Mucosa of stomach (tissue), 1 donor: ENCODE data around the gene NOTCH3.

Source experiments
- H3K27me3 ChIP-seq: one replicate; pipeline ENCODE4 v1.7.0; 2013; ENCODE audit warnings: mild to moderate bottlenecking, low read length; ENCODE audit not compliant: control insufficient read depth, insufficient read depth
- H3K36me3 ChIP-seq: one replicate; pipeline ENCODE4 v1.7.0; 2013; ENCODE audit warnings: low read length; ENCODE audit not compliant: control insufficient read depth, insufficient read depth
- H3K4me1 ChIP-seq: one replicate; pipeline ENCODE4 v1.7.0; 2013; ENCODE audit warnings: mild to moderate bottlenecking, low read length; ENCODE audit not compliant: control insufficient read depth, insufficient read depth
- H3K4me3 ChIP-seq: one replicate; pipeline ENCODE4 v1.7.0; 2013; ENCODE audit warnings: low read length
- H3K9ac ChIP-seq: one replicate; pipeline ENCODE4 v1.7.0; 2013; ENCODE audit warnings: mild to moderate bottlenecking, low read length, moderate library complexity
- H3K9me3 ChIP-seq: one replicate; pipeline ENCODE4 v1.7.0; 2013; ENCODE audit warnings: mild to moderate bottlenecking, low read length, moderate library complexity; ENCODE audit not compliant: control insufficient read depth
- donor health status: Pancreatic carcinoma.

The NOTCH3 gene

DNA sequence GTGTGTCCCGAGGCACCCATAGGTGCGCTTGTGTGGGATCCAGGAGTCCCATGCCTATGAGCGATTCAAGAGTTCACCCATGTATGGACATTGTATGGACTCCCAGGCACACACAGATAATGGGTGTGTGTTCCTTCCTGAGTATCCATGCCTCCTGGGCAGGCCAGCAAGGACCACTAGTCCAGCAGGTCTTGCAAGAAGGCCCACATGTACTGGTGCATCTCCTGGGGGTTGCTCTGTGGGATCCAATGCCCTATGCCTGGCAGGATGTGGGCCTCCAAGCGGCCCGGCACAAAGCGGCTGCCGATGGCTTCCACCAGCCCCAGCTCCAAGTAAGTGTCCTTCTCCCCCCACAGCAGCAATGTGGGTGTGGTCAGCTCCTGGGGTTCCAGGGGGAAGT is 26.5 kb upstream of the NOTCH3 start:
- no peaks in the 10 kb centered on the region for H3K9me3 ChIP-seq
- peaks cover 29% of the 10 kb centered on the region for H3K27me3 ChIP-seq

DNA sequence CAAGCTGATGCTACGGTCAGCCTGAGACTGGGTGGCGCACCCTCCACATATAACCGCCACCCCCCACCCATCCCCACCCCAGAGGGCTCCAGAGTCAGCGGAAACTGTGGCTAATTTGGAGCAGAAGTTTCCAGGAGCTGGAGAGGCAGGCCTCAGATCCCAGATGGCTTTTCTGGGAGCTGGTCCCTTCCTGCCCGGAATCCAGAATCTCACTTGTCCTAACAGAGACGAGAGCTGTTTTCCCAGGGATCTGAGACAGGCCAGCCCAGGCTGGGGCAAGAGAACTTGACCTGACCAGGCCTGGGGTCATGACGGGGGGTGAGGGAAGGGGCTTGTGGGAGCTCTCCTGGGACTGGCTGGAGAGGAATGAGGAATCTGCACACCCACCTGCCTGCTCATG is 25.0 kb upstream of the NOTCH3 start:
- Histone ChIP-seq H3K9ac (no peak overlapping the region), H3K9me3 (no peaks in the 10 kb centered on the region), H3K27me3 (peaks cover 14% of the 10 kb centered on the region), H3K36me3 (no peaks in the 10 kb centered on the region), H3K4me1 (peaks cover 10% of the 10 kb centered on the region), H3K4me3 (no peak overlapping the region)

More for the DNA sequence above, 26.5 kb upstream of the NOTCH3 start:
- Histone ChIP-seq H3K36me3 (no peaks in the 10 kb centered on the region), H3K4me3 (no peak overlapping the region), H3K4me1 (peaks cover 10% of the 10 kb centered on the region), H3K9ac (no peak overlapping the region)

DNA sequence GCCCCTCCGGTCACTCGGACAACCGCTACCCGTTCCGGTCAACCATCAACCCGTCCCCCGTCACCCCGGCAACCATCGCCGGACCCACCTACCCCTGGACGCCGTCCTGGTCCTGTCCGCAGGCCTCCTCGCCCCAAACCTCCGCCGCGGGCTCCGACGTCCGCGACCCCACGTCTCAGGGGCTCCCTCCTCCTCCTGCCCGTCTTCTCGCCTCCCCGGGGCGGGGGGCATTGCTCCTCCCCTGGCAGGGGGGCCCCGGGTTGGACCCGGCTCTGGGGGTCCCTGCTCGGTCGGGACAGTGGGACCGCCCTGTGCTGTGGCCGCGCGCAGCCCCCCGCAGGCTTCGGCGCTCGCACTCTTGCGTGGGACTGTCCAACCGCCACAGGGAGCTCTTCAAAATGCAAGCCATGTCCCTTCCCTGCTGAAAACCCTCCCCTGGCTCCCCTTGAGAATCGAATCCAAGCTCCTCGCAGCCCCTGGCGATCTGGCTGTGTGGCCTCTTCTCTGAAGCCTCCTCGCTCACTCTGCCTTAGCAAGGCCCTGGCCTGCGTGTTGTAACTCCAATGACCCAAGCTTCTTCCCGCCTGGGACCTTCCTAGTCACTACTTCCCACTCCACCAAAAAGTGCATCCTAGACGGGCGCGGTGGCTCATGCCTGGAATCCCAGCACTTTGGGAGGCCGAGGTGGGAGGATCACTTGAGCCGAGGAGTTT is 23.0 kb upstream of the NOTCH3 start:
- peaks cover 14% of the 10 kb centered on the region for H3K27me3 ChIP-seq
- H3K4me3 ChIP-seq = no peak overlapping the region
- H3K36me3 ChIP-seq = no peaks in the 10 kb centered on the region
- H3K4me1 ChIP-seq = peaks cover 10% of the 10 kb centered on the region
- no peak overlapping the region for H3K9ac ChIP-seq
- H3K9me3 ChIP-seq = no peaks in the 10 kb centered on the region

DNA sequence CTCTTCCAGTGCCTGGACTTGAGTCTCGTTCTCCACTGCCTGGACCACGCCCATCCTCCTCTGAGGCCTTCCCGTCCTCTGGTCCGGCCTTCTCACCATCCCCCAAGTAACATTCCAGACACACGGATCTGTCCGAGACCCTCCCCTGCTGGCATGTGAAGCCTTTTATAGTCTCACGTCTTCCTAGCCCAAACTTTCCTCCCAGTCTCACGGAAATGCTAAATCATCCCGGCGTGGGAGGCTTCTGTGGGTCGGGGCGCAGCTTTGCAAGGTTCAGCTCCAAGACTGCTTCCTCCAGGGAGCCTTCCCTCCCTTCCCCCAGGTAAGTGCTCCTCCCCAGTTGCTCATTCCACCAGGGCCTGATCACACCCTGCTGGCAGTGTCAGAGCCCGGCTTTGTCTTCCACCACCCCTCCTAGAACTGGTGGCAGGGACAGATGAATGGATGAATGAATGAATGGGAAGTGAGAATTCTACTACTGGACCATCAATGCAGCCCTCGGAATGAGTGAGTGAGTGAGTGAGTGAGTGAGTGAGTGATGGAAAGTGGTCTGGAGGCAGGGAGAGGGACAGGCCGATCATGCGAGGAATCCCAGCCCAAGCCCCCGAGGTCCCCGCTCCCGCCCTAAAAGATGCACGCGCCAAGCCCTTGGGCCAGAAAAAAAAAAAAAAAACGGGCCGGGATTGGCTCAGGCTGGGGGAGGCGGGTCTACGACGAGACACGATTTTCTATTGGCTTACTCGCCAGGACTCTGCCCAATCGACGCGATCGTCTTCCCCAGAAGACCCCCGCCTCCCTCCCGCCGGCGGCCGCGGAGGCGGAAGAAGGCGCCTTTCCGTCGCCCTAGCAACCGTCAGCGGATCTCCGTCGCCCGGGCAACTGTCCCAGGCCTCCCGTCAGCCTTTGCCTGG is 22.2 kb upstream of the NOTCH3 start:
- peaks cover 10% of the 10 kb centered on the region for H3K4me1 ChIP-seq
- H3K27me3 ChIP-seq = peaks cover 14% of the 10 kb centered on the region
- no peaks in the 10 kb centered on the region for H3K9me3 ChIP-seq
- no peak overlapping the region for H3K9ac ChIP-seq
- H3K36me3 ChIP-seq = no peaks in the 10 kb centered on the region
- H3K4me3 ChIP-seq = no peak overlapping the region

DNA sequence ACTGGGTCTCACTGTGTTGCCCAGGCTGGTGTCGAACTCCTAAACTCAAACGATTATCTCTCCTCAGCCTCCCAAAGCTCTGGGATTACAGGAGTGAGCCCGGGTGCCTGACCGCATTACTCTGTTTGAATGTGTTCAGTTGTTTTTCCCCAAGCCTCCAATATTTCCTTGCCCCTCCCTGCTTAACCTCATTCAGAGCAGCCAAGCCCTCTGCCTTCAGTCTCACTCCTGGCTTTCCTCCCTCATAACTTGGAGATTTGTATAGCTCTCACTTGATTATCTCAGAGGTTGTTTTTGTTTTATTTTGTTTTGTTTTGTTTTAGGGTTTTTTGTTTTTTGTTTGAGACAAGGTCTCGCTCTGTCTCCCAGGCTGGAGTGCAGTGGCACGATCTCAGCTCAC is 20.0 kb upstream of the NOTCH3 start:
- Histone ChIP-seq H3K36me3 (no peaks in the 10 kb centered on the region), H3K27me3 (peaks cover 14% of the 10 kb centered on the region), H3K9ac (no peak overlapping the region), H3K4me3 (no peak overlapping the region), H3K9me3 (no peaks in the 10 kb centered on the region), H3K4me1 (peaks cover 10% of the 10 kb centered on the region)

DNA sequence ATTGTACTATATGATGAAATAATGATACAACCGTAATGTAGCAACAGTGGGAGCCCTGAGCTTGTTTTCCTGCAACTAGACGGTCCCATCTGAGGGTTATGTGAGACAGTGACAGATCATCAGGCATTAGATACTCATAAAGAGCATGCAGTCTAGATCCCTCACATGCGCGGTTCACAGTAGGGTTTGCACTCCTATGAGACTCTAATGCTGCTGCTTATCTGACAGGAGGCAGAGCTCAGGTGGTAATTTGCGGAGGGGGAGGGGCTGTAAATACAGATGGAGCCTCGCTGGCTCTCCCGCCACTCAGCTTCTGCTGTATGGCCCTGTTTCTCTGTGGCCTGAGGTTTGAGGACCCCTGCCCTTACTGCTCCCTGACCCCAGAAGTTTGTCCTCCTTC is 17.7 kb upstream of the NOTCH3 start:
- Histone ChIP-seq H3K9me3 (no peaks in the 10 kb centered on the region), H3K27me3 (peaks cover 8% of the 10 kb centered on the region), H3K4me3 (no peak overlapping the region), H3K4me1 (peaks cover 6% of the 10 kb centered on the region), H3K36me3 (no peaks in the 10 kb centered on the region), H3K9ac (no peak overlapping the region)

DNA sequence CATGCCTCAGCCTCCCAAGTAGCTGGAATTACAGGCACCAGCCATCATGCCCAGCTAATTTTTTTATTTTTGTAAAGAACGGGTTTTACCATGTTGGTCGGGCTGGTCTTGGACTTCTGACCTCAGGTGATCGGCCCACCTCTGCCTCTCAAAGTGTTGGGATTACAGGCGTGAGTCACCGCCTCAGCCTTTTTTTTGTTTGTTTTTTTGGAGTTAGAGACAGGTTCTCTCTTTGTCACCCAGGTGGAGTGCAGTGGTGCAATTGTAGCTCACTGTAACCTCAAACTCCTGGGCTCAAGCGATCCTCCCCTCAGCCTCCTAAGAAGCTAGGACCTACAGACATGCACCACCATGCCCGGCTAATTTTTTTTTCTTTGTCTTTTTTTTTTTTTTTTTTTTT is 15.6 kb upstream of the NOTCH3 start:
- Histone ChIP-seq H3K9me3 (no peaks in the 10 kb centered on the region), H3K9ac (no peak overlapping the region), H3K4me1 (no peaks in the 10 kb centered on the region), H3K27me3 (no peaks in the 10 kb centered on the region), H3K36me3 (no peaks in the 10 kb centered on the region), H3K4me3 (no peak overlapping the region)

DNA sequence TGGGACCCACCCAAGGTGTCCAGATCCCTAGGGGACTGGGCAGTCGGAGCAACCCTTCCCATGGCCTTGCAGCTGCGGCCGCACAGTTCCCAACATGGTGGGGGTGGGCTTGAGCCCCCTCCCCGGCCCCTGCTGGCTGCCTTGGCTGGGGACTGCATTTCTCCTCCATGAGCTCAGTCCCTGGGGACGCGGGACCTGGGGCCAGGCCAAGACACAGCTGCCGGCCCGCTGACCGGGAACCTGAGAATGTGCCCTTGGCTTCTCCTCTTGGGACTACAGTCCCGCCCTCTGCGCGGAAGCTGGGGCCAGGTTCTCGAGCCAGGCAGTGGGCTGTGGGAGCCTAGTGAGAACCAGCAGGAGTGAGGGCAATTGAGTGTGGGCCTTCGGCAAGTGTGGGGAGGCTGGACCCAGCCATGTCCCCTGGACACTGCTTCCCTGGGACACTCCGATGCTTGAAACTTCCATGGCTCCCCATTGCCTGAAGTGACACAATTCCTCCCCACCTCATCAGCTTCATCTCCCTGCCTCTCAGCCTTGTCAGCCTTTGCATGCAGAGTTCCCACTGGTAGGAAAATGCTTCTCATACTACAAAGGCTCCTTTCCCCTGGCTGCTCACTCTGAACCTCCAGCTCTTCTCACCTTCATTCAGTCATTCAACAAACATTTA is 13.1 kb upstream of the NOTCH3 start:
- Histone ChIP-seq H3K9ac (no peak overlapping the region), H3K4me1 (no peaks in the 10 kb centered on the region), H3K9me3 (no peaks in the 10 kb centered on the region), H3K4me3 (no peak overlapping the region), H3K27me3 (no peaks in the 10 kb centered on the region), H3K36me3 (no peaks in the 10 kb centered on the region)

DNA sequence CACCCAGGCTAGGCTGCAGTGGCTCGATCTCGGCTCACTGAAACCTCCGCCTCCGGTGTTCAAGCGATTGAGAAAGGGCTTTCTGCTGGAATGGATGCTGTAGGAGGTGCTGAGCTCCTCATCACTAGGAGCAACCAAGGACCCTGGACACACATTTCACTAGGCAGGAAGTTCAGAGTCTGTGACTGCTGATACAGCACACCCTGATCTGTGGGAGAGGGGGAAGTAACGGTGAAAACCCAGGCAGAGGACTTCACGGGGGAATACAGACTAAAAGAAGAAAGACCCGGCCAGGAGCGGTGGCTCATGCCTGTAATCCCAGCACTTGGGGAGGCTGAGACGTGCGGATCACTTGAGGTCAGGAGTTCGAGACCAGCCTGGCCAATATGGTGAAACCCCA is 11.9 kb upstream of the NOTCH3 start:
- Histone ChIP-seq H3K36me3 (no peaks in the 10 kb centered on the region), H3K4me1 (no peaks in the 10 kb centered on the region), H3K9ac (no peak overlapping the region), H3K27me3 (no peaks in the 10 kb centered on the region), H3K4me3 (no peak overlapping the region), H3K9me3 (no peaks in the 10 kb centered on the region)

DNA sequence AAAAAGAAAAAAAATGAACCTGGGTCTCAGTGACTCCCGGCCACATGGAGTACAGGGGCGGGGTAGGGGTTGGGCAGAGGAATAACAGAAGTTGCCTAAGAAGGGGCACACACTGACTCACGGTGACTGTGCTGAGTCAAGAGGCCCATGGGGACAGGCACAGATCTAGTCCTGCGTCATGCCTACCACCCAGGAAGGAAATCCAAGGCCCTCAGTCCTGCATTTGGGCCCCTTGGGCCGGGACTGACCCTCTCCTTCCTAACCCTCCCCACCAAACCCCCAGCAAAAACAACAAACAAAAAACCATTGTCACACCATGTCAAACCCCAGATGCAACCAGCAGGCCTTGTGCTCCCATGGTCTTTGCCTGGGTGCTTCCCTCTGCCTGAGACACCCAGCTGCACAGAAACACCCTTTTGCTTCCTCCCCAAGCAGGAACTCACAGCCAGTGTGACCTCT is 9.6 kb upstream of the NOTCH3 start:
- Histone ChIP-seq H3K9me3 (no peaks in the 10 kb centered on the region), H3K36me3 (no peaks in the 10 kb centered on the region), H3K4me3 (no peak overlapping the region), H3K4me1 (no peaks in the 10 kb centered on the region), H3K9ac (no peak overlapping the region), H3K27me3 (no peaks in the 10 kb centered on the region)

DNA sequence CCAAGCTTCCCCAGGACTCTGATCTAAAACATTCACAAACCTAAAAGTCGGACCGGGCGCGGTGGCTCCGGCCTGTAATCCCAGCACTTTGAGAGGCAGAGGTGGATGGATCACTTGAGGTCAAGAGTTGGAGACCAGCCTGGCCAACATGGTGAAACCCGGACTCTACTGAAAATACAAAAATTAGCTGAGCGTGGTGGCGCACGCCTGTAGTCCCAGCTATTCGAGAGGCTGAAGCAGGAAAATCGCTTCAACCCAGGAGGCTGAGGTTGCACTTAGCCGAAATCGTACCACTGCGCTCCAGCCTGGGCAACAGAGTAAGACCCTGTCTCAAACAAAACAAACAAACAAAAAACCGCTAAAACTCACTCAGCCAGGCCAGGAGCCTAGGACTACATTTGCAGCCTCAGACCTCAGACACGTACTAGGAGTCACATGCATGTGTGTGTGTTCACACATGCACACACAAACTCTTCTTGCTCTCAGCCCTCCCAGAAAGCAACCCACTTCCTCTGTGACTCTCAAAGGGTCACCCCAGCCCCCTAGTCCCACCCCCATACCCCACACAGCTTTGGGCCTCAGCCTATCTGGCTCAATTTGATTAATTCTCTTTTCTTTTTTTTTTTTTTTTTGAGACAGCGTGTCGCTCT is 704 bp upstream of the NOTCH3 start:
- H3K9ac ChIP-seq = no peak overlapping the region
- H3K9me3 ChIP-seq = no peaks in the 10 kb centered on the region
- H3K36me3 ChIP-seq = no peaks in the 10 kb centered on the region
- H3K27me3 ChIP-seq = peaks cover 21% of the 10 kb centered on the region
- H3K4me3 ChIP-seq = no peak overlapping the region
- H3K4me1 ChIP-seq = peaks cover 8% of the 10 kb centered on the region
